Measurements from ENCODE around the gene GCNT2. TPM values are rescaled to one million over a fixed set of nuclear protein-coding genes. Genes with fewer than 3 reads are reported as not detected.

GCNT2 gene
- total RNA-seq, 1 donor from 2014 or later = 32.2 TPM

DNA sequence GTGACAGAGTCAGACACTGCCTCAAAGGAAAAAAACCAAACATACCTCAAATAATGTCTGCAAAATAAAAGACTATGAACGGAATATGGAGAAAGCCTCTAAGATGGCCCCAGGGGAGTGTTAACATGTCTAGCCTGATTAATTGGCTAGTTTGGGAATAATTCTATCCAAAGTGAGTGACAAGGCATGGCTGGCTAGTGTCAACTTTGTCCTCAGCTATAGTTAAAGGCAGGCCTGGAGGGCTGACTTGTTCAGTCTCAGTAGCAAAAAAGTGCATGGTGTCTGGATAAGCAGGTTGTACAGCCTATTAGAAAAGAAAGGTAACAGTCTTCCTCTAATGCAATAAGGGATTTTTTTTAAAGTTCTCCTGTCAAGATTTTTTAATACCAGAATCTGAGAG is 32.7 kb downstream of the GCNT2 start:
- Histone ChIP-seq H3K4me1 (peaks cover 5% of the 10 kb centered on the region), H3K4me3 (no peak overlapping the region), H3K27ac (no peak overlapping the region), H3K36me3 (peaks cover 6% of the 10 kb centered on the region), H3K9me3 (no peaks in the 10 kb centered on the region), H3K27me3 (ENCODE audit: low read depth) (no peaks in the 10 kb centered on the region)
- ATAC-seq = no peak
- no peak for DNase-seq
- no peak for TF ChIP-seq CTCF (IDR thresholded peaks at IDR 0.05)
- intact Hi-C loops (cut with DNase I) = no loop called here

GRCh38 chr6:10554826-10555225 is 33.7 kb downstream of the GCNT2 start:
- ATAC-seq (no peak), DNase-seq (no peak)
- intact Hi-C loops (cut with DNase I) = no loop called here
- no peaks in the 10 kb centered on the region for H3K27me3 ChIP-seq (ENCODE audit: low read depth)
- peaks cover 6% of the 10 kb centered on the region for H3K36me3 ChIP-seq
- H3K4me3 ChIP-seq = no peak overlapping the region
- peaks cover 5% of the 10 kb centered on the region for H3K4me1 ChIP-seq
- no peak for TF ChIP-seq CTCF (IDR thresholded peaks at IDR 0.05)
- no peaks in the 10 kb centered on the region for H3K9me3 ChIP-seq
- H3K27ac ChIP-seq = no peak overlapping the region

DNA sequence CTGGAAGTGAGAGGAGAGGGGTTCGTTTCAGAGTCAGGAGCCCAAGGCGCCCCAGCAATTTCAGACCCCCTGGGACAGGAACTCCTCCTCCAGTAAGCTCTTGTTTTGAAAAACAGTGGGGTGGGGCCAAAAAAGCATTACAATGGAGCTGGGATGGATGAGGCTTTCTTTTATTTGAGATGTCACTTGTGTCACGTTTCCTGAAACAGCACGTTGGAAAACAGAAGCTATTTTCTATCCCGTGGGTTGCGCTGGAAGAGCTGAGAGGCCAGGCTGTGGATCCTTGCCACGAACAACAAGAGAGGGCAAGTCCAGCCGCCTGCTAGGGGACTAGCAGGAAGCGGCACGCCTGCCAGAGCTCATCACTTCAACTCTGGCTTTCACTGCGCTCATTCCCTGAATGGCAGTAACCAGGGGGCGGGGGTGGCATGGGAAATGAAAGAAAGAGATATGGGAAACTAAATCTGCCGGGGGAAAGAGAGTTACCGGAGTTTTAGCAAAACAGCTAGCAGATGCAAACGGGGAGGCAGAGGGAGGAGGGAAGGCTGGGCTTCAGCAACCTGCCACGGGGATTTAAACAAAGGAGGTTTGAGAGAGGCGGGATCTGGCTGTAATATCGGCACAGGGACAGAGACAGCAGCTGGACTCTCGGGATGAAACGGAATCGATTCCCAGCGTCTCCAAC is 34.6 kb downstream of the GCNT2 start:
- ATAC-seq (peak; percentile 51 to 58), DNase-seq (peak; percentile 65)
- peaks cover 6% of the 10 kb centered on the region for H3K36me3 ChIP-seq
- H3K27me3 ChIP-seq (ENCODE audit: low read depth) = no peaks in the 10 kb centered on the region
- no peaks in the 10 kb centered on the region for H3K9me3 ChIP-seq
- H3K4me3 ChIP-seq = peak overlapping the region; percentile 33
- intact Hi-C loops (cut with DNase I) = no loop called here
- H3K4me1 ChIP-seq = peaks cover 5% of the 10 kb centered on the region
- no peak for TF ChIP-seq CTCF (IDR thresholded peaks at IDR 0.05)
- H3K27ac ChIP-seq = no peak overlapping the region

GRCh38 chr6:10556589-10556988 is 35.4 kb downstream of the GCNT2 start:
- peaks cover 5% of the 10 kb centered on the region for H3K4me1 ChIP-seq
- H3K27ac ChIP-seq = no peak overlapping the region
- no peak overlapping the region for H3K4me3 ChIP-seq

DNA sequence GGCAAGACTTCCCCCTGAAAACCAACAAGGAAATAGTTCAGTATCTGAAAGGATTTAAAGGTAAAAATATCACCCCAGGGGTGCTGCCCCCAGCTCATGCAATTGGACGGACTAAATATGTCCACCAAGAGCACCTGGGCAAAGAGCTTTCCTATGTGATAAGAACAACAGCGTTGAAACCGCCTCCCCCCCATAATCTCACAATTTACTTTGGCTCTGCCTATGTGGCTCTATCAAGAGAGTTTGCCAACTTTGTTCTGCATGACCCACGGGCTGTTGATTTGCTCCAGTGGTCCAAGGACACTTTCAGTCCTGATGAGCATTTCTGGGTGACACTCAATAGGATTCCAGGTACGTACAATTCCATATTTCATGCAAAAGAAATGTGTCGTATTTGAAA is 35.8 kb downstream of the GCNT2 start:
- no peaks in the 10 kb centered on the region for H3K9me3 ChIP-seq
- ATAC-seq (no peak), DNase-seq (no peak)
- peaks cover 5% of the 10 kb centered on the region for H3K4me1 ChIP-seq
- H3K4me3 ChIP-seq = no peak overlapping the region
- TF ChIP-seq CTCF (IDR thresholded peaks at IDR 0.05) = no peak
- H3K36me3 ChIP-seq = peaks cover 6% of the 10 kb centered on the region
- no peaks in the 10 kb centered on the region for H3K27me3 ChIP-seq (ENCODE audit: low read depth)
- intact Hi-C loops (cut with DNase I) = no loop called here
- H3K27ac ChIP-seq = no peak overlapping the region

More at GRCh38 chr6:10556589-10556988, 35.4 kb downstream of the GCNT2 start:
- intact Hi-C loops (cut with DNase I) = no loop called here
- DNase-seq (no peak), ATAC-seq (no peak)
- Histone ChIP-seq H3K27me3 (ENCODE audit: low read depth) (no peaks in the 10 kb centered on the region), H3K9me3 (no peaks in the 10 kb centered on the region), H3K36me3 (peaks cover 6% of the 10 kb centered on the region)
- no peak for TF ChIP-seq CTCF (IDR thresholded peaks at IDR 0.05)

All from lower lobe of right lung (tissue), 2 donors.